IPS-18c (cell line): ENCODE data around the gene AMD1.
A peak's percentile ranks its signal among the peaks of the same experiment; 100 is the strongest.
"Not testable (repeated sequence)": the region's sequence is repeated elsewhere in the genome, so short reads cannot be mapped to it uniquely, and the experiment has no call there.

ENCODE experiments used
- H3K4me3 ChIP-seq: 2 replicates; pipeline ENCODE4 v1.7.0; 2013; ENCODE audit warnings: low read depth, mild to moderate bottlenecking, low read length, moderate library complexity; ENCODE audit not compliant: insufficient read depth
- H3K9me3 ChIP-seq: one replicate; pipeline ENCODE4 v1.6.1; 2013; ENCODE audit warnings: mild to moderate bottlenecking, low read length, moderate library complexity; ENCODE audit not compliant: control insufficient read depth, insufficient read depth

Gene AMD1

GRCh38 chr6:110873981-110874879, at the start of gene AMD1:
AMD1 (plus strand) TSS chr6:110874785; CDS start chr6:110875106, 321 bp downstream.
- peaks cover 5% of the 10 kb centered on the region for H3K9me3 ChIP-seq
- H3K4me3 ChIP-seq: peak within 1 kb of the TSS; percentile 77

- Histone ChIP-seq H3K4me3 (no peak overlapping the region), H3K9me3 (no peaks in the 10 kb centered on the region)
Observed at GRCh38 chr6:110826236-110827129, 48.1 kb upstream of the AMD1 start.

GRCh38 chr6:110828396-110828795, 46.2 kb upstream of the AMD1 start:
- H3K9me3 ChIP-seq: no peaks in the 10 kb centered on the region

GRCh38 chr6:110831405-110831804, 43.2 kb upstream of the AMD1 start:
- Histone ChIP-seq H3K9me3 (no peaks in the 10 kb centered on the region), H3K4me3 (no peak overlapping the region)

More at GRCh38 chr6:110828396-110828795, 46.2 kb upstream of the AMD1 start:
- no peak overlapping the region for H3K4me3 ChIP-seq

- Histone ChIP-seq H3K9me3 (no peaks in the 10 kb centered on the region), H3K4me3 (no peak overlapping the region)
Observed at GRCh38 chr6:110833831-110834230, 40.8 kb upstream of the AMD1 start.

- not testable (repeated sequence) for H3K4me3 ChIP-seq, H3K9me3 ChIP-seq
Observed at GRCh38 chr6:110835751-110836150, 38.8 kb upstream of the AMD1 start.

- no peak overlapping the region for H3K4me3 ChIP-seq
- H3K9me3 ChIP-seq: no peaks in the 10 kb centered on the region
Observed at GRCh38 chr6:110841266-110841665, 33.3 kb upstream of the AMD1 start.

GRCh38 chr6:110849781-110850180, 24.8 kb upstream of the AMD1 start:
- H3K9me3 ChIP-seq: no peaks in the 10 kb centered on the region

GRCh38 chr6:110852773-110853172, 21.8 kb upstream of the AMD1 start:
- Histone ChIP-seq H3K9me3 (no peaks in the 10 kb centered on the region), H3K4me3 (no peak overlapping the region)

More at GRCh38 chr6:110849781-110850180, 24.8 kb upstream of the AMD1 start:
- no peak overlapping the region for H3K4me3 ChIP-seq

GRCh38 chr6:110853754-110854477, 20.7 kb upstream of the AMD1 start:
- Histone ChIP-seq H3K9me3 (no peaks in the 10 kb centered on the region), H3K4me3 (no peak overlapping the region)

- H3K9me3 ChIP-seq: no peaks in the 10 kb centered on the region
- H3K4me3 ChIP-seq: no peak overlapping the region
Observed at GRCh38 chr6:110856296-110856695, 18.3 kb upstream of the AMD1 start.

DNA sequence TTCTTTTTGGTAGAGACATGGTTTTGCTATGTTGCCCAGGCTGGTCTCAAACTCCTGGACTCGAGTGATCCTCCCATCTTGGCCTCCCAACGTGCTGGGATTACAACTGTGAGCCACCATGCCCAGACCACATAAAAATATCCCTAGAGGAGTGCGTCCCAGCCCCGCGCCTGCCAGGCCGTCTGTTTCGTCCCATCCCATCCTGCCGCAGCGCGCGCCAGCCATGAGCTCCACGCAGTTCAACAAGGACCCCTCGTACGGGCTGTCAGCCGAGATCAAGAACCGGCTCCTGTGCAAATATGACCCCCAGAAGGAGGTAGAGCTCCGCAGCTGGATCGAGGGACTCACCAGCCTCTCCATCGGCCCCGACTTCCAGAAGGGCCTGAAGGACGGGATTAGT, 16.6 kb upstream of the AMD1 start:
- H3K4me3 ChIP-seq: no peak overlapping the region
- H3K9me3 ChIP-seq: no peaks in the 10 kb centered on the region

DNA sequence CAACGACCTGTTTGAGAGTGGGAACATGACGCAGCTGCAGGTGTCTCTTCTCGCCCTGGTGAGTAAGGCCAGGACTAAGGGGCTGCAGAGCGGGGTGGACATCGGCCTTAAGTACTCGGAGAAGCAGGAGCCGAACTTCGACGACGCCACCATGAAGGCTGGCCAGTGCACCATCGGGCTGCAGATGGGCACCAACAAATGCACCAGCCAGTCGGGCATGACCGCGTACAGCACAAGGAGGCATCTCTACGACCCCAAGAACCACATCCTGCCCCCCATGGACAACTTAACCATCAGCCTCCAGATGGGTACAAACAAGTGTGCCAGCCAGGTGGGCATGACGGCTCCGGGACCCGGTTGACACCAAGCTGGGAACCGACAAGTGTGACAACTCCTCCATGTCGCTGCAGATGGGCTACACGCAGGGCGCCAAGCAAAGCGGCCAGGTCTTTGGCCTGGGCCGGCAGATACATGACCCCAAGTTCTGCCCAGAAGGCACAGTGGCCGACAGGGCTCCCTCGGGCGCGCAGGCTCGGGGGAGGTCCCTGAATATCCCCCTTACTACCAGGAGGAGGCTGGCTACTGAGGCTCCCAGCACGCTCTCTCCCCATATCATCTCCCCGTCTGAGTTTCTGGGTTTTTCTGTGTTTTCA, 15.9 kb upstream of the AMD1 start:
- Histone ChIP-seq H3K9me3 (no peaks in the 10 kb centered on the region), H3K4me3 (no peak overlapping the region)

DNA sequence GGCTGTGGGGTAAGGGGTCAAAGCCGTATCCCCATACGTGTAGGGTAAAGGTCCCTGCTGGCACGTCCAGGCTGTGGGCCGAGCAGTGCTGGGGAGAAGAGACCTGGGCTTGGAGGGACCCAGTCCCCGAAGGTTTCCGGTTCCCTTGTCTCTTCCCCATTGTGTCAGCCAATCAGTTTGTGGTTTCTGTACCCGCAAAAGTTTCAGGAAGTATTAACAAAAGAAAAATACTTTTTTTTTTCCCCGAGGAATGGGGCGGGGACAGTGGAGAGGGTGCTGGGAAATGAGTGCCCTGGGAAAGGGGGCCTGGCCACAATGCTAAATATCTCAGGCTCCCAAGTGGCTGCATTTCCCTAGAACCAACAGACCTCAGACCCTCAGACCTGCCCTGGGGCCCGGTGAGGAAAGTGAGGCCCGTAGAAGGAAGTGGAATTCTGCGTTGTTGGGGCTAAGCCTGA, 15.2 kb upstream of the AMD1 start:
- Histone ChIP-seq H3K4me3 (no peak overlapping the region), H3K9me3 (no peaks in the 10 kb centered on the region)

DNA sequence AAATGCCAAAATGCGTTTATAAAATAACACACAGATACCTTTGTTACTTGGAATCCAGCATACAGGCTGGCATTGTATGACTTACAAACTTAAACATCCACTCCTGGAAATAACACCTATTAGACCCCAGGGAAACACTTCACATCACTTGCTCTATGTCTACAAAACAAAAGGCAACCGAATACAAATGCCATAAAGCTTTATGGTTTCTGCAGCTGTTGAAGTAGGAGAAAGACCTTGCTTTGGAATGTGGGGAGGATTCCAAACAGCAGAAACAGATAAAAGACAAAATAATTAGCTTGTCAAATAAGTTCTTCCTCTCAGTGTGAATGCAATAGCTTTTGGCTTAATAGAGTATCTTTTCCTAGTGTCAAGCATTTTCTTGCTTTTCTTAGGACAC, 9.8 kb upstream of the AMD1 start:
- no peak overlapping the region for H3K4me3 ChIP-seq
- peaks cover 2% of the 10 kb centered on the region for H3K9me3 ChIP-seq

GRCh38 chr6:110874880-110875547, 429 bp downstream of the AMD1 start:
- peak overlapping the region; percentile 77 for H3K4me3 ChIP-seq
- H3K9me3 ChIP-seq: peaks cover 3% of the 10 kb centered on the region
